ENCODE data around the gene ST3GAL5.

Gene ST3GAL5

DNA sequence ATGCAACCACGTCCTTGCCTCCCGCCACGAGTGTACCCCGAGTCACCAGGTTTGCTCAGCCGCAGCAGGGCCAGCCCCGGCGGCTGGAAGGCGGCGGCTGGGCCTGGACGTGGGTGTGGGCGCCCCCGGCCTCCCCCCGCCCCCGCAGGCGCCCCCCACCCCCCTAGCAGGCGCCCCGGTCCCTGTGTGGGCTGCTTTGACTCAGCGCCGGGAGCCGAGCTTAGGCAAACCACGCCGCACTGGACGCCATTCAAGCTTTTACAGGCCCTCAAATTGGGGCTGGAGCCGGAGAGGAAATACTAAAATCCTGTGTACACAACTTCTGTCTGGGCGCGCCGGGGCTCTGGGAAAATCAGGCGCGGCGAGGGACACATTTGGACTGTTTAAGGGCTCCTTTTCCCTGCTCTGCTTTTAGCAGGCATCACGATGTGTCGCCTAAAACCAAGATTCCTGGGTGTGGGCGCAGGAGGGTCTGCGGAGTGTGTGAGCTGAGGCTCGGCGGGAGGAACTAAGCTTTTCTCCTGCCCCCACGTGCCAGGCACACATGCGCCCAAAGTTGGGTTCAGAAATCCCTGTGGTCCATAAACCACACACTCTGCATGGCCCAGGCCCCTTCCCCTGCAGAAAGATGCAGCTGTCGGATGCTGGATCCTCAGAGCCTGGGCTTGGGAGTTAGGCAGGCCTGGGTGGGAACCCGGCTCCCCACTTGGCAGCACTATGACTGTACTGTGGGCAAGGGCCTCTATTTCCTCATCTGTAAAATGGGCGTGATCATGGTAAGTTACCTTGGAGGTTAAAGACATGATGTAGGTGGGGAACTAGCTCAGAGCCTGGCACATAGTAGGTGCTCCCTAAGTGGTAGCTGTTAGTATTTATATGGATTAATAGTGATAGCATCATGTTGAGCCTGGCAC lies 77.4 kb downstream of the ST3GAL5 start:
- no peak for DNase-seq (ENCODE audit: low read depth in 4 of 4, low spot score in 1 of 4)

DNA sequence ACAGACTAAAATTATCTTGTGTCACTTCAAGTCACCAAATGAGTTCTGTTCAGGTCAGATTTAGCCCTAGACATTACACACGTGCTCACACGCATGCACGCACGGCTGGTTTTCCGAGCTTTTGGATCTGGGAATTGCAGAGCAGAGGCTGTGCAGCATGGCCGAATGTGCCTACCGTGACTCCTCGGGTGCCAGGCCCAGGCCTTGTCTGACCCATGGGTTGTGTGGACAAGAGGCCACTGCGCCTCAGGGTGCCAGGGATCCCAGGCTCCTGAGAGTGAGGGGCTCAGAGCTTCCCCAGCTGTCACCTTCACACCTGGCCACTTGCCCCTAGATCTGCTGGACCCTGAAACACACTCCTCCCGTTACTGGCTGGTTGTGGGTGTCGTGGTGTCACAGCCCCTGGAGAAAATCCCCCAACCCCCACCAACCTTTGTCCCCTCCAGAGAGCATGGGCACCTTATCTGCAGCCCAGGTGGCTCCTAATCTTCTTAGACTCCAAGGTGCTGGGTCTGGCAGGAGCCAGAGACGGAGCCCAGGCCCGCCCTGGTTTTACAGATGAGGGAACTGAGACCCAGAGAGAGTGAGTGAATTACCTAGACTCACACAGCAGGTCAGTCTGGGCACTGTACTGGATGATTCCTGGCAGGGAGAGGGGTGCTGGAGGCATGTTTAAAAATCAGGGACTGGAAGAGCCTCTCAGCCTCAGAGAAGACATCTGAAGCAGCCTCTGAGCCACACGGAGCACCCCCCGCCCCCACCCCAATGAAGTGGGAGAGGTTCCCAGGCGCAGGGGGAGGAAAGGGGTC lies 78.2 kb downstream of the ST3GAL5 start:
- DNase-seq (ENCODE audit: low read depth in 4 of 4, low spot score in 1 of 4): no peak

DNA sequence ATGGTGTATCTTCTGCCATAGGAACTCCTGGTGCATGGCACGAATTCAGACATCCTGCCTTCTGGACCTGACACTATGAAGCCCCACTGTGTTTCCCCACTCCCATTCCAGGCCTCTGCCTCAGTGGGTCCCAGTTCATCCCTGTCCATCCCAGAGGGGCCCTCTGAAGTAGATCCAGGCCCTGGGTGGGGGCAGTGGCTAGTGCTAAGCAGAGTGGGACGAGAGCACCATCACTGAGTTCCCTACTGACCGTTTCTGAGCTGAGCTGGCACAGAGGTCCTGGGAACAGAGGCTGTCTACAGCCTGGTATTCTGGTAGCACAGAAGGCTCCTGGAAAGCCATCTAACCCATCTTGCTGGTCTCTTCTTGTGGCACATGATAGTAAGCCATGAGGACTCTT lies 81.0 kb downstream of the ST3GAL5 start:
- DNase-seq (ENCODE audit: low read depth in 4 of 4, low spot score in 1 of 4): no peak

DNA sequence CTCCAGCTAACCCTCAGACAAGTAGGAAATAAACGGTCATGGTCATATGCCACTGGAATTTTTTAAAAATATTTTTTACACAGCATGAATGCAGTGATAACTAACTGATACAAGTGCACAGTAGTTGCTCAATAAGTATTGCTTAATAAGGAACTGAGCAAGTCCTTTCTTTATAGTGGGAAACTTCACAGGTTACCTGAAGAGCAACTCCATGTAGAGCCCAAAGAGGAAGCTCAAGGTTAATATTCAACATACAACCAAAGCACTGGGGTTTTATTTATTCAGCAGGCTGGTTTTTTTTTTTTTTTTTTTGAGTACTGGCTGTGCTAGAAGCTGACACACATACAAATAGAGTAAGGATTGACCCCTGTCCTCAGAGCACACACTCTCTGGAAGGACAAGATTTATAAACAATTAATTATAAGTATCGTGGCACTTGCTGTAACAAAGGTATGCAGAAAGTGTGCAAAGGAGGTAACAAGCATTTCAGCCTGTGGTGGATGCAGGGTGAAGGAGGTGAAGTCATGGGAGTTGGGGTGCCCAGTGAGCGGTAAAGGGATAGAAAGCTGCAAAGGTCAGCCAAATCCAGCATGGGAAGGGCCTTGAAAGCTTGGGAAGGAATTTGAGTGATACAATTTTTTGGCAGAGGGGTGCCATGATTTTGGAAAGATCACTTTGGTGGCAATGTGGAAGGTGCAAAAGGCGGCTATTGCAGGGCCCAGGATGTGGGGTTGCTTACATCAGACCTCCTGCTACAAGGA lies 82.3 kb downstream of the ST3GAL5 start:
- no peak for DNase-seq (ENCODE audit: low read depth in 4 of 4, low spot score in 1 of 4)

DNA sequence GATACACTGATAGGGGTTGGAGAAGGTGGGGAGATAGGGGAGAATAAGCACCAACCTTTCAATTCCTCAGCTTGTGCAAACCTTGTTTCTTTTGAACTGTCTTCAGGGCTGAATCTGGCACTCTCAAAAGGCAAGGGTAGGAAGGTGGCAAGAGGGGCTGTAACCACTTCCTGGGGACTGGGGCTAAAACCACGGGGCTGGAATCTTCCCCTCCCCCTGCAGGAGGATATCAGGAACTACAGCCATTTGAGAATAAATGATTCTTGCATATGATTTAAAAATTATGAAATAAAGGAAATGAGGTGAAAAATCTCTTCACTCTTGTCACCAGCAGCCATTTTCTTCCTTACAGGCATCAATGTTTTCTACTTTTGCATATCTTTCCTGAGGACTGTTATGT lies 84.2 kb downstream of the ST3GAL5 start:
- no peak for DNase-seq (ENCODE audit: low read depth in 4 of 4, low spot score in 1 of 4)

DNA sequence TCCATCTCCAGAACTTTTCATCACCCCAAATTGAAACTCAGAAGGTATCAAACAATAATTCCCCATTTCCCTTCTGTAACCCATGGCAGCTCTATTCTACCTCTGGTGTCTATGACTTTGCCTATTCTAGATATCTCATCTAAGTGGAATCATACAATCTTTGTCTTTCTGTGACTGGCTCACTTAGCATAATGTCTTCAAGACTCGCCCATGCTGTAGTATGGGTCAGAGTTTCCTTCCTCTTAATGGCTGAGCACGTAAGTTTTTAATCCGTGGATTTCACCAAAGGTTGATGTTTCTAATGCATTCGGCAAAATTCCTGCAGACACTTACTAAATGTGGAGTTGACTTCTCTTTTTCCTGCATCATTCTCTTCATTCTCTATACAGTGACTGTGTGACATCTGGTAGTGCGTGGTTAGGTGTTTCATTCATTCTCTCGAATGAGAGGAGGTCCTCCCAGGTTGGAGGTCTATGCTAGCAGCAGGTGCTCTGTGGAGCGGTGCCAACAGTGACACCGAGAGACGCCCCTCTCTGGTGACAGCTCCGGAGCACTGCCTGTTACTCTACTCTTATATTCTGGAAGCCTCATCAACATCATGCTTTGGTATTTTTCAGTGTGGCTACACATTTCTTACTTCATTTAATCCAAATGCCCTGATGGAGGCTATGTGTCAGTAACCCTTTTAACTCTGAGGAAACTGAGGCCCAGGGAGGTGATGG lies 84.9 kb downstream of the ST3GAL5 start:
- no peak for DNase-seq (ENCODE audit: low read depth in 4 of 4, low spot score in 1 of 4)

DNA sequence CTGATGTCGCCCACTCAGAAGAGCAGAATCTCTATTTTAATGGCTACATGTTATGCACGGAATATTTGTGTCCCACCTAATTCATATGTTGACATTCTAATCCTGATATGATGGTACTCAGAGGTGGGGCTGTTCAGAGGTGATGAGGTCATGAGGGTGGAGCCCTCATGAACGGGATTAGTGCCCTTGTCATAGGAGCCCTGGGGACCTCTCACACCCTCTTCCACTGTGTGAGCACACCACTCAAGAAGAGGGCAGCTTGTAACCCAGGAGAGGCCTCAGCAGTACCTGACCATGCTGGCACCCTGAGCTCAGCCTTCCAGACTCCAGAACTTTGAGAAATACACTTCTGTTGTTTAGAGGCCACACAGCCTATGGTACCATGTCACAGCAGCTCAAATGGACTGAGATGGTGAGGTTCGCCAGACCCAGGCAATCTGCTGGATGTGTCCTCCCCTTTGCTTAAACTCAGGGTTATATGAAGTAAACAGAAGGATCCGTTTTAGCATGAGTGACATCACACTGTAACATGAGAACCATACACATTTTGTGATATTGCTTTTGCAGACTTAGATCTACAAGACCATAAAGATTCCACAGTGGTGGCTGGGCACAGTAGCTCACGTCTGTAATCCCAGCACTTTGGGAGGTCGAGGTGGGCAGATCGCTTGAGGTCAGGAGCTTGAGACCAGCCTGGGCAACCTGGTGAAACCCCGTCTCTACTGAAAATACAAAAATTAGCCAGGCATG lies 86.3 kb downstream of the ST3GAL5 start:
- DNase-seq (ENCODE audit: low read depth in 4 of 4, low spot score in 1 of 4): no peak

DNA sequence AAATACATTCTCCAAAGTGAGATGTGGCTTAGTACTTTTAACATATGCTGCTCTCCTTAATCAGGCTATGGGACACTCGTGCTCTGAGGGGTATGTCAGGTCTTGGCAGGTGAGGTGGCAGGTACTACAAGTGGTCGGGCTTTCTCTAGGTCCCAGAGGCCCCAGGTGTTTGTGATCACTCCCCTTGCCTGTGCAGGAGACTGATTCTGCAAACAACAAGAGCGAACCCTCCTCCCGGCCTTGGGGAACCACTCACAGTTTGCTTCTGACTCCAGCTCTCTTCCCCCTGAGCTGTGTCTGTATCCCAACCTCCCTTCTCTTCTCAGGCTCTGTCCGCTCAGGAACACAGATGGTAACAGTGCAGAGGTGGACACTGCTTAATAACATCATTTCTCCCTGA lies 86.9 kb downstream of the ST3GAL5 start:
- no peak for DNase-seq (ENCODE audit: low read depth in 4 of 4, low spot score in 1 of 4)

DNA sequence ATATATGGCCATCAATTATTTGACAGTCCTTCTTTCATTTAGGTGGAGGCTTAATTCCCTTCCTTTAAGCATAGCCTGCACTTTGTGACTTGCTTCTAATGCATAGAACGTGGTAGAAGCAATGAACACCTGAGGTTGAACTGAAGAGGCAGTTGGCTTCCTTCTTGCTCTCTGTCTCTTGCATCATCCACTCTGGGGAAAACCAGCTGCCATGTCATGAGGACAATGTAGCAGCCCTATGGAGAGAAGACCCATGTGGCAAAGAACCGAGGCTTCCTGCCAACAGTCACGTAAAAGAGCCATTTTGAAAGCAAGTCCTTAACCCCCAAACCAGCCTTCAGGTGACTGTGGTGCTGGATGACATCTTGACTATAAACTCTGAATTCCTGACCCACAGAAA lies 88.2 kb downstream of the ST3GAL5 start:
- no peak for DNase-seq (ENCODE audit: low read depth in 4 of 4, low spot score in 1 of 4)

DNA sequence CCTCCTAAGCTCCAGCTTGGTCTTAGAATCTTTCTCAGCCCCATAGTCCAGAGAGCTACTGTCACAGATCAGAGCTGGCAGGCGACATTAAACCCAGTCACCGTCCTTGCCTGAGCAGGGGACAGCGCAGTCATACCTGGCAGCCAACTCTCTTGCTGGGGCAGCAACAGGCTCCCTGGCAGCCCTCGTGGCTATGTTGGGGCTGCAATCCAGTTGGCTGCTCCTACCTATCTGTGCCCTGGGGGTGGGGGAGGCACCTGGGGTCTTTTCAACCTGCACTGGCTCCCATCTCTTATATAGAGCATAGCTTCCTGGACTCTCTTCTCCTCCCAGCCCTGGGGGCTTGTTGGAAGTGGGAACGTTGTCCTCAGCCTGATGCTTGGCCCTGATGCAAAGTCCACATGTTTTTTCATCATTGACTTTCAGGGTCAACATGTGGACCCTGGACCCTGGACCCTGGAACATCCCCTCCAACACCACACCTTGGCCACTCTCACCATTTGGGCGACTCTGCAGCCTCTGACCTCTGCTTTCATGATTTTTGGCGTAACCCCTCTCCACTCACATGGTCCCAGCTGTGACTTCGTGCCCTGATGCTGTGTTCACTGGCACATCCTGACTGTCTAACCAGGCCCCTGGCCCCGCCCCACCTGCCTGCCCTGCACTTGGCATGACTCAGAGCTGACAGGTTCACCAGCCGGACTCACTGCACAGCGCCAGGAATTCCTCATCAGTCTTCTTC lies 89.4 kb downstream of the ST3GAL5 start:
- DNase-seq (ENCODE audit: low read depth in 4 of 4, low spot score in 1 of 4): no peak

DNA sequence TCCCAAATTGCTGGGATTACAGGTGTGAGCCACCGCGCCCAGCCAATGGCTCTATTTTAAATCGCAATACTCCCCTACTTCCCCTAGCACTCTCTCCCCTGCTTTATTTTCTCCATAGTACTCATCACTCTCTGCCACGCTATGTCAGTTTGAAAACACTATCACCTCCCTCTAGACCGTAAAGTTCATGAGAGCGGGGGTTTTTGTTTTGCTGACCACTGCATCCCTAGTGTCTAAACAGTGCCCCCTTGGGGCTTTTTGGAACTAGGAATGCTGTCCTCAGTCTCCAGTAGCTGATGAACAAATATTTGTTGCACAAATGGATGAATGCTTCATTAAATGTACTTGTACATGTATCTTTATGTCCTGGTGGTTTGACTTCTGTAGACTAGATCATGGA lies 90.9 kb downstream of the ST3GAL5 start:
- DNase-seq (ENCODE audit: low read depth in 4 of 4, low spot score in 1 of 4): no peak

DNA sequence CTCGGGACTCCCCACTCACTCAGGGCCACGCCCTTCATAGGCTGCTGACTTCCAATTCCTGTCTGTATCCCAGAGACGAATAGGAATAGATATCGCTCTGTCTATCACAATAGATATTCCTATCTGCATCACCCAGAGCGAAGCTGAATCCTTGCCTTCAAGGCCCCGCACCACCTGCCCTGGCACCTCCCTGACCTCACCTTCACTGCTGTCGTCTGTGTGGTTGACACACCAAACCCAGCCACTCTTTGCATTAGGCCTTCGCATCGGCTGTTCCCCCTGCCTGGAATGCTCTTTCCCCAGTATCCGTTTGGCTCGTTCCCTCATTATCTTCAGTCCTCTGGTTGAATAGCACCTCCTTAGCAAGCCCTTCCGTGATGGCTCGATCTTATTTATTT lies 91.5 kb downstream of the ST3GAL5 start:
- no peak for DNase-seq (ENCODE audit: low read depth in 4 of 4, low spot score in 1 of 4)

DNA sequence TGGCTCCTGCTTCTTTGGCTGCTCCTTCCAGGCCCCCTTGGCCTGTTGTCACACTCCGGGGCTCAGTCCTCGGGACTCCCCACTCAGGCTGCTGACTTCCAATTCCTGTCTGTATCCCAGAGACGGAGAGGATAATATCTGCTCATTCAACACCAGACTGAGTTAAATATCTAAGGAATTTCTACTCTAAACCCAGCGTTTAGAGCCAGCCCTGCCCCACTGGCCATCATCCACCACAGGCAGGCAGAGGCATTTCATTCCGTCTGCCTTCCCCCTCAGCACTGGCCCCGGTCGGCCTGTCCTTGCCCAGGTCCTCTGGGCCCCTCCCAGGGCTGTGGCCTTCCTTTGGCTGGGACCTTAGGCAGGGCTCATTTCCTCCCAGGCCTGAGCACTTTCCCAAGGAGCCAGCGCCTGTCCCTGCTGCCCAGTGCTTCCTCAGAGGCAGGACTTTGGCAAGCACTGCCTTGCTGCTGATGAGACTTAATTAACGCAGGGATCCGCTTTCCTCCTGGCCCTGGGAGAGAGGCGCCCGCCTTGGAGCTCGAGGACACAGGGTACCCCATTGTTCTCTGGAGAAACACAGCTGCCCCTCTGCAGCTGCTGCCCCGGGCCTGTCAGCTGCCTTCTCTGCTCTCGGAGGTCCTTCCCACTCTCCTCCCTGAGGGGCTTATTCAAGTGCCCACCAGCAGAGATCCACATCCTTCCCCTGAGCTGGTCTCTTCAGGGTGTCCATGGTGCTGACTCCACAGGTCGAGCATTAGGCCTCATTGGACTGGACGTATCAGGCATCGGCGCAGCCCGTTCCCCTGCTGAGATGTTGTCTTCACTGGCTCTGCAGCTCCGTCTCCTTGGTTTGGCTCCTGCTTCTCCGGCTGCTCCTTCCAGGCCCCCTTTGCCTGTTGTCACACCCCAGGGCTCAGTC lies 92.2 kb downstream of the ST3GAL5 start:
- DNase-seq (ENCODE audit: low read depth in 4 of 4, low spot score in 1 of 4): no peak

DNA sequence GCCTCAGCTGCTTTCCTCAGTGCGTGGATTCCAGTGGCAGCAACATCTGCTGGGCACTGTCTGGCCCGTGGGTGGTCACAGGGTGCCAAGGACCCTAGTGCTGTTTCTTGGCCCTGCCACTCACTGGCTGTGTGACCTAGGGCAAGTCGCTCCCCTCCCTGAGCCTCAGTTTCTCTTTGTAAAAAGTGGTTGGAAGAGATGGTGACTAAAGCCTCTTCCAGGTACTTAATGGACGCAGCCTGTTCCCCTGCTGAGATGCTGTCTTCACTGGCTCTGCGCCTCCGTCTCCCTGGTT lies 92.8 kb downstream of the ST3GAL5 start:
- DNase-seq (ENCODE audit: low read depth in 4 of 4, low spot score in 1 of 4): no peak

DNA sequence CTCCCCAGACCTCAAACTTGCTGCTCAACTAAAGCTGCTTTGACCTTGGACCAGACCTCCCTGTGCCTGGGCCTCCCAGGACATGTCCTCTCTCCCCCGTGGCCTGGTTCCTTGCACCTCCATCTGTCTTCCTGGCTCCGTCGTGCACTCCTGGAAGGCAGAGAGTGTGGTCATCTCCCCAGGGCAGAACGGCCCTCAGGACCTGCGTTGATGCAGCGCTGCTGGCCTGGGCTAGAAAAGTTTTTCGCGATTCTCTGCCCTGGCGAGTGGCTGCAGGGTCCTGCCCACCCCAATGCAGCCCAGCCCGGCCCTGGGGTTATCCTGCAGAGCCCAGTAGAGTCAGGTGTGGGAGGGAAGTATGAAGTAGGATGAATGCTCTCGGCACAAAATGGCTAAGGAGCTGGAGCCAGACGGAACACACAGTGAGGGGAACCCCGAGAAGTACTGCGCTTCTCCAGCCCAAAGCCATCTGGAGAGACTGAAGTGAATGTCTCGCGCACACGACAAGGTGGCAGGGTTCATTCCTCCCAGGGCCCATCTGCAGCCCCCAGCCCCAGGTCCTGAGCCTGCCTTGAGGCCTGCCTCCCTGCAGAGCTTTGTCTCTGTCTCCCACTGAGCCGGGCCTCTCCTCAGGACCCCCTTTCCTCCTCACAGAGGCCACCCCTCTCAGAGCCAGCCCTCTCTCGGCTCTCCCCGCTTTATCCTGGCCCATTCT lies 93.3 kb downstream of the ST3GAL5 start:
- no peak for DNase-seq (ENCODE audit: low read depth in 4 of 4, low spot score in 1 of 4)

DNA sequence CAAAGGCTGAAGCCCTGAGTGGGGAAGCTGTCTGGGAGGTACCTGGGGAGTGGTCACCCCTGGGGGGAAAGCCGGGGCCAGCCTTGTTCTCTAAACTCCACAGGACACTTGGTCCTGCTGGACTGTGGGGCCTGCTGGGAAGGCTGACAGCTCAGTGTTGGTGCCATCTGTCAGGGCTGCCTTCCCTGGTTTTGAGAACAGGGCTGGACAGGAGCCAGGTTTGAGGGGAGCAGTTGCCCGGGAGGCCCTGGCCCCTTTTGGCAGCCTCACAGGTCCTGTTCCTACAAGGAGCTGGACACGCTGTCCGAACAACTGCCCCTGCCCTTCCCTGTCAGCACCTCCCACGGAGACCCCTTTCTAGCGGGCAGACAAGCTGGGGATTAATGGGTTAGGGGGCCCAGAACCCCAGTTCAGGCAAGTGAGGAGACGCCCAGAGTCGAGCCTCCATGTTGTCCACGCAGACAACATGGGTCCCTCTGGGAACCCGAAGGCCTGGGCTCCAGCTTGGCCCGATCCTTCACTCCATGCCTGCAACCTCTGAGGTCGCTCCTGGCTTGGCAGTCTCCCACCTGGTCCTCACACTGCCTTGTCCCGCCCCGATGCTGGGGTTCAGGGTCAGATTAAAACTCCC lies 94.2 kb downstream of the ST3GAL5 start:
- no peak for DNase-seq (ENCODE audit: low read depth in 4 of 4, low spot score in 1 of 4)

DNA sequence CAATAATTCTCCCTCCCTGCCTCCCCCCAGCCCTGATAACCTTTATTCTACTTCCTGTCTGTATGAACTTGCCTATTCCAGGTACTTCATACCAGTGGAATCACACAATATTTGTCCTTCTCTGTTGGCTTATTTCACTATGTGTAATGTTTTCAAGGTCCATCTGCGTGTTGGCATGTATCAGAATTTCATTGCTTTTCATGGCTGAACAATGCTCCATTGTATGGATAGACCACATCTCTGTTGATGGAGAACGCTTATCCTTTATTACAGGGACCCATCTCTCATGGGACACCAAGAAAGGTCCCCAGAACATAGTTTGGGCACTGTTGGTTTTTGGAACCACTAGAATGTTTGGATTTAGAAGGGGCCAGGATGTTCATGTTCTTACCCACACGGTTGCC lies 94.8 kb downstream of the ST3GAL5 start:
- no peak for DNase-seq (ENCODE audit: low read depth in 4 of 4, low spot score in 1 of 4)

DNA sequence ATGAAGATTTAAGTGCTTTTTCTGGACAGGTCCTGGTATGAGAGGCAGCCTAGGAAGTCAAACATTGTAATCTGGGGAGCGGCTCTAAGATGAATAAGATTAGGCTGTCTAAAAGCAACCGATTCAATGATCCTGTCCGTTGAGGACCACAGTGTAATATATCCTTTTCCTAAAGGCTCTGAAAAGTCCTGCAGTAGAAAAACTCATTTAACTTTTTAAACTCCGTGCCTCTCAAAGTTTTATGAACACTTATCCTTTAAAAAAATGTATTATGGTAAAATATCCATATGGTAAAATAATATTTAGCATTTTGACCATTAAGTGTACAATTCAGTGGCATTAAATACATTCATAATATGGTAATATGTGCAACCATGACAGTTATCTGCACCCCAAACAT lies 95.2 kb downstream of the ST3GAL5 start:
- no peak for DNase-seq (ENCODE audit: low read depth in 4 of 4, low spot score in 1 of 4)

Data from stimulated activated CD4-positive, alpha-beta T cell treated with anti-CD3 and anti-CD28 coated beads, Interleukin-1b, Interleukin-23, amount 100 ng/mL, for 24 hours (primary cell).